Endothelial cell of umbilical vein (primary cell): ENCODE results near the gene JUNB. TPM values are rescaled to one million over a fixed set of nuclear protein-coding genes. Genes with fewer than 3 reads are reported as not detected.
"Not testable (repeated sequence)": the region's sequence is repeated elsewhere in the genome, so short reads cannot be mapped to it uniquely, and the experiment has no call there.

Experiments
- BruUV-seq: library from RNA; stranded (reverse); fragments of 400-500 nt; replicated peaks from 2 replicates; lab custom pipeline; 2021; lab: Mats Ljungman, UMichigan
- CTCF ChIA-PET: fragments of 300-600, 350-600 bp; sonication (Branson Sonifier 250); formaldehyde crosslinking; loops from one replicate; lab custom pipeline; 2021; ENCODE audit warnings: antibody characterized with exemption, inconsistent platforms; lab: Charles Lee
- POLR2A ChIA-PET: fragments of 300-600, 350-600 bp; sonication (Branson Sonifier 250); formaldehyde crosslinking; loops from one replicate; lab custom pipeline; 2021; ENCODE audit warnings: antibody characterized with exemption, inconsistent platforms; lab: Charles Lee
- DNase-seq: peaks from one replicate; pipeline ENCODE4 v3.0.0-alpha.2; 2011; ENCODE audit warnings: low read depth, low spot score
- FAIRE-seq: peaks from 2 replicates; lab custom pipeline; 2011; peaks lifted over from hg19 to GRCh38; lab: Jason Lieb, UNC
- H2AFZ ChIP-seq: 2 replicates; pipeline ENCODE4 v1.6.0; 2012; ENCODE audit warnings: low read depth, low read length, control low read depth, inconsistent platforms
- H3K27ac ChIP-seq: 2 replicates; pipeline ENCODE4 v1.5.1; 2011; ENCODE audit warnings: low read depth, mild to moderate bottlenecking, control low read depth, low read length, moderate library complexity; ENCODE audit not compliant: insufficient read depth
- H3K27me3 ChIP-seq, 2 experiments: 2 replicates each; pipeline versions ENCODE4 v1.6.0 to v1.6.1; 2011; ENCODE audit warnings: low read length in 2 of 2, mixed read lengths in 1 of 2; ENCODE audit not compliant: control insufficient read depth in 2 of 2, insufficient read depth in 2 of 2
- H3K36me3 ChIP-seq, 2 experiments: 2 replicates in 1 of 2; 3 replicates in 1 of 2; pipeline ENCODE4 v1.5.1; 2011; ENCODE audit warnings: low read length in 2 of 2, mild to moderate bottlenecking in 1 of 2, moderate library complexity in 1 of 2; ENCODE audit not compliant: control insufficient read depth in 2 of 2, insufficient read depth in 2 of 2; ENCODE audit errors: extremely low read depth in 1 of 2
- H3K4me1 ChIP-seq: 3 replicates; pipeline ENCODE4 v1.5.1; 2011; ENCODE audit warnings: mild to moderate bottlenecking, low read length; ENCODE audit not compliant: control insufficient read depth, insufficient read depth; ENCODE audit errors: extremely low read depth
- H3K4me2 ChIP-seq: 2 replicates; pipeline ENCODE4 v1.6.1; 2011; ENCODE audit warnings: low read length, control low read depth, mixed read lengths; ENCODE audit not compliant: insufficient read depth
- H3K4me3 ChIP-seq, 3 experiments: fragments of 200-600 bp in 1 of 3; sonication (generic), shearing (Covaris generic) in 1 of 3; replicated peaks in 1 of 3; 2 replicates each; pipeline ENCODE4 v1.5.1; 2011 to 2016; ENCODE audit warnings: control low read depth in 3 of 3, low read length in 3 of 3, mild to moderate bottlenecking in 2 of 3, inconsistent platforms in 1 of 3, low read depth in 1 of 3, moderate library complexity in 1 of 3; ENCODE audit not compliant: insufficient read depth in 1 of 3
- H3K79me2 ChIP-seq: 2 replicates; pipeline ENCODE4 v1.6.0; 2012; ENCODE audit warnings: low read length, inconsistent platforms; ENCODE audit not compliant: control insufficient read depth, insufficient read depth
- H3K9ac ChIP-seq: replicated peaks from 2 replicates; pipeline ENCODE3; 2011; ENCODE audit warnings: low read length, control low read depth; ENCODE audit not compliant: insufficient read depth; ENCODE audit errors: extremely low read depth
- H3K9me1 ChIP-seq: replicated peaks from 3 replicates; pipeline ENCODE4 v1.6.0; 2011; ENCODE audit warnings: mild to moderate bottlenecking, low read length; ENCODE audit not compliant: control insufficient read depth, insufficient read depth; ENCODE audit errors: extremely low read depth
- H3K9me3 ChIP-seq: replicated peaks from 2 replicates; pipeline ENCODE4 v1.5.1; 2012; ENCODE audit warnings: low read length, inconsistent platforms; ENCODE audit not compliant: control insufficient read depth, insufficient read depth
- H4K20me1 ChIP-seq: replicated peaks from 2 replicates; pipeline ENCODE3; 2011; ENCODE audit warnings: mild to moderate bottlenecking, low read length; ENCODE audit not compliant: control insufficient read depth, insufficient read depth; ENCODE audit errors: extremely low read depth
- POLR2A ChIP-seq: IDR thresholded peaks from 2 replicates; pipeline ENCODE4 v1.6.1; 2012; ENCODE audit warnings: low read depth, mild to moderate bottlenecking, control low read depth, low read length
- dilution Hi-C: fragments of 300-500 bp; cut with MboI; formaldehyde crosslinking; loops from one replicate; pipeline ENCODE4 v1.15.0; 2019; ENCODE audit warnings: low sequenced_read_pairs; ENCODE audit not compliant: extremely low pct_ligation_motif_present
- intact Hi-C: fragments of 100-400 bp; cut with micrococcal nuclease; formaldehyde crosslinking; loops from one replicate; pipeline ENCODE4 v1.10.0; 2022
- polyA plus RNA-seq, 4 experiments: library from polyadenylated mRNA; depleted of rRNA in 3 of 4; stranded (reverse) in 3 of 4; unstranded in 1 of 4; fragments of >200 nt; gene quantifications; 2 replicates each; pipeline versions ENCODE4 v1.2.1 to v1.2.3, GENCODE V29; 2011 to 2012; ENCODE audit warnings: missing spikeins in 1 of 4
- total RNA-seq: library from RNA; stranded (reverse); gene quantifications from 2 replicates; pipeline ENCODE4 v1.2.3, GENCODE V29; 2021

The JUNB gene
- total and polyA plus RNA-seq, 2 donors (not counting 3 experiments of a cell fraction or from before 2014, with no cell fraction given): 22.8 to 74.4 TPM

DNA sequence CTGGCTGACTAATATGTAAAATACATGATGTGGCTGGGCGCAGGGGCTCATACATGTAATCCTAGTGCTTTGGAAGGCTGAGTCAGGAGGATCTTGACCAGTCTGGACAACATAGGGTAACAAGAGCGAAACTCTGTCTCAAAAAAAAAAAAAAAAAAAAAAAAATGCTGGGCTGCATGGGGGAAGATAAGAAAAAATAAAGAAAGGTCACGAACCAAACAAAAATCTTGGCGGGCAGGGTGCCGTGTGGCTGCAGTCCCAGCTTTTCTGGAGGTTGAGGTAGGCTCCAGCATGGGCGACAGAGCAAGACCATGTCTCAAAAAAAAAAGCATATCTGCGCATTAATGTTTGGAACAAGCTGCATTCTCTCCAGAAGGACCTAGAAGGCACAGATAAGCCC is 23.8 kb downstream of the JUNB start:
- no peak for TF ChIP-seq POLR2A

DNA sequence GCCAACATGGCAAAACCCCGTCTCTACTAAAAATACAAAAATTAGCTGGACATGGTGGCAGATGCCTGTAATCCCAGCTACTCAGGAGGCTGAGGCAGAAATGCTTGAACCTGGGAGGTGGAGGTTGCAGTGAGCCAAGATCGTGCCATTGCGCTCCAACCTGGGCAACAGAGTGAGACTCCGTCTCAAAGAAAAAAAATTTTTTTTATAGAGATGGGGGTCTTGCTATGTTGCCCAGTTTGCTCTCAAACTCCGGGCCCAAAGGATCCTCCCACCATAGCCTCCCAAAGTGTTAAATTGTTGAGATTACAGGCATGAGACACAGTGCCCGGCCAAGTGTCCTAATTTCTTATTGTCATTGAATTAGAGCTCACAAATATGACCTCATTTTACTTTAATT is 25.9 kb downstream of the JUNB start:
- H3K4me3 ChIP-seq, intact Hi-C loops, H3K4me1 ChIP-seq, H3K4me2 ChIP-seq, H3K27ac ChIP-seq, H3K9ac ChIP-seq, DNase-seq, FAIRE-seq, H3K27me3 ChIP-seq, H3K9me1 ChIP-seq, H3K9me3 ChIP-seq, POLR2A ChIA-PET, H4K20me1 ChIP-seq, H2AFZ ChIP-seq, BruUV-seq, H3K79me2 ChIP-seq, dilution Hi-C loops, H3K36me3 ChIP-seq: not testable (repeated sequence)
- CTCF ChIA-PET: interaction anchor here (1.0 to 7.0 kb wide), 2 partner anchors 30 to 51 kb away, joined by 3 to 30 read pairs; no protein-coding TSS in a partner anchor

More for the DNA sequence above, 23.8 kb downstream of the JUNB start:
- intact Hi-C loops: no loop called here
- DNase-seq (no peak), FAIRE-seq (no peak)
- Histone ChIP-seq H3K79me2 (no peaks in the 10 kb centered on the region), H3K9ac (no peak overlapping the region), H3K36me3 (no peaks in the 10 kb centered on the region), H3K9me1 (no peaks in the 10 kb centered on the region), H2AFZ (no peak overlapping the region), H3K4me1 (no peaks in the 10 kb centered on the region), H3K9me3 (no peaks in the 10 kb centered on the region), H3K4me2 (no peak overlapping the region), H4K20me1 (no peaks in the 10 kb centered on the region), H3K4me3 (no peak overlapping the region), H3K27me3 (no peaks in the 10 kb centered on the region), H3K27ac (no peak overlapping the region)
- dilution Hi-C loops: no loop called here
- no TSS peak for BruUV-seq
- ChIA-PET POLR2A (no interaction called here), CTCF (interaction anchor here (1.4 to 7.0 kb wide), 2 partner anchors 32 to 55 kb away, joined by 5 to 30 read pairs; no protein-coding TSS in a partner anchor)

DNA sequence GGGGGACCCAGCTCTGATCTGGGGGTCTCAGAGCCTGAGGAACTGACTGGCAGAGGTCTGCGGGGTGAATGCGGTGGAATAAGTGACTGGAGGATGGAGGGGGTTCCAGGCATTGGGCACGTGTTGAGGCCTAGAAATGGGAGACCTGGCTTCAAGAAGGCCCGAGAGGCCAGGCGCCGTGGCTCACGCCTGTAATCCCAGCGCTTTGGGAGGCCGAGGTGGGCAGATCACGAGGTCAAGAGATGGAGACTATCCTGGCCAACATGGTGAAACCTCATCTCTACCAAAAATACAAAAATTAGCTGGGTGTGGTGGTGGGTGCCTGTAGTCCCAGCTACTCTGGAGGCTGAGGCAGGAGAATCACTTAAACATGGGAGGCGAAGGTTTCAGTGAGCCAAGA is 26.5 kb downstream of the JUNB start:
- DNase-seq, H3K9me1 ChIP-seq, H2AFZ ChIP-seq, H3K4me2 ChIP-seq, H3K4me1 ChIP-seq, intact Hi-C loops, H4K20me1 ChIP-seq, POLR2A ChIA-PET, H3K79me2 ChIP-seq, H3K27ac ChIP-seq, H3K36me3 ChIP-seq, H3K9me3 ChIP-seq, H3K9ac ChIP-seq, BruUV-seq, H3K4me3 ChIP-seq, FAIRE-seq, H3K27me3 ChIP-seq, dilution Hi-C loops: not testable (repeated sequence)
- CTCF ChIA-PET: interaction anchor here (1.0 to 7.0 kb wide), 2 partner anchors 30 to 52 kb away, joined by 3 to 30 read pairs; no protein-coding TSS in a partner anchor
